ENCODE data around the gene TSSK2.

Gene TSSK2

GRCh38 chr22:19113429-19113828, 17.7 kb upstream of the TSSK2 start:
- H3K4me3 ChIP-seq (ENCODE audit: low read depth, low read length) = no peak overlapping the region
- no peak for TF ChIP-seq CTCF (IDR thresholded peaks at IDR 0.05; ENCODE audit: borderline replicate concordance, insufficient read depth, low read depth, low read length)

- TF ChIP-seq CTCF (IDR thresholded peaks at IDR 0.05; ENCODE audit: borderline replicate concordance, insufficient read depth, low read depth, low read length) = no peak
- no peak overlapping the region for H3K4me3 ChIP-seq (ENCODE audit: low read depth, low read length)
These were observed 16.0 kb upstream of the TSSK2 start for GRCh38 chr22:19114984-19115552.

GRCh38 chr22:19115628-19116027, 15.5 kb upstream of the TSSK2 start:
- no peak overlapping the region for H3K4me3 ChIP-seq (ENCODE audit: low read depth, low read length)
- TF ChIP-seq CTCF (IDR thresholded peaks at IDR 0.05; ENCODE audit: borderline replicate concordance, insufficient read depth, low read depth, low read length) = peak; percentile 33; the same call in 1 of the 2 replicates

GRCh38 chr22:19117111-19117512, 14.0 kb upstream of the TSSK2 start:
- H3K4me3 ChIP-seq (ENCODE audit: low read depth, low read length) = no peak overlapping the region
- TF ChIP-seq CTCF (IDR thresholded peaks at IDR 0.05; ENCODE audit: borderline replicate concordance, insufficient read depth, low read depth, low read length) = no peak

GRCh38 chr22:19118329-19118880, 12.7 kb upstream of the TSSK2 start:
- H3K4me3 ChIP-seq (ENCODE audit: low read depth, low read length) = no peak overlapping the region
- TF ChIP-seq CTCF (IDR thresholded peaks at IDR 0.05; ENCODE audit: borderline replicate concordance, insufficient read depth, low read depth, low read length) = no peak

GRCh38 chr22:19119949-19120348, 11.2 kb upstream of the TSSK2 start:
- H3K4me3 ChIP-seq (ENCODE audit: low read depth, low read length) = no peak overlapping the region

More at GRCh38 chr22:19119949-19120348, 11.2 kb upstream of the TSSK2 start:
- no peak for TF ChIP-seq CTCF (IDR thresholded peaks at IDR 0.05; ENCODE audit: borderline replicate concordance, insufficient read depth, low read depth, low read length)

Data from GM12875 (cell line).